ENCODE data around the gene MAPK14. TPM values are rescaled to one million over a fixed set of nuclear protein-coding genes. Genes with fewer than 3 reads are reported as not detected.

The MAPK14 gene
- total and polyA plus RNA-seq, 2 donors from 2014 or later, result 19.9 to 56.6 TPM

- H3K27me3 ChIP-seq (ENCODE audit: control insufficient read depth, insufficient read depth, low read length), result no peaks in the 10 kb centered on the region
- H3K27ac ChIP-seq (ENCODE audit: low read depth in 2 of 2, low read length in 2 of 2), result no peak overlapping the region
- peaks cover 0 to 5% (median 5%) of the 10 kb centered on the region in 3 donors for H3K4me1 ChIP-seq (ENCODE audit: control insufficient read depth in 2 of 3, insufficient read depth in 2 of 3, low read depth in 1 of 3, low read length in 3 of 3)
- no peak for TF ChIP-seq CTCF (IDR thresholded peaks at IDR 0.05; ENCODE audit: borderline replicate concordance, extremely low read depth, insufficient read depth)
- H3K9ac ChIP-seq (ENCODE audit: low read length in 3 of 3), result no peak overlapping the region
- intact Hi-C loops (cut with DNase I), result no loop called here
- H3K4me3 ChIP-seq (ENCODE audit: low read length in 3 of 3), result no peak overlapping the region
- no peaks in the 10 kb centered on the region for H3K9me3 ChIP-seq (ENCODE audit: control insufficient read depth in 2 of 3, insufficient read depth in 1 of 3, low read length in 3 of 3)
- H3K36me3 ChIP-seq (ENCODE audit: control insufficient read depth in 2 of 3, insufficient read depth in 3 of 3, low read length in 3 of 3), result peaks cover 0 to 8% (median 1%) of the 10 kb centered on the region in 3 donors
- no peak for DNase-seq
- FAIRE-seq, result no peak
Observed at GRCh38 chr6:36098253-36098919, 70.8 kb downstream of the MAPK14 start.

- Histone ChIP-seq H3K9me3 (ENCODE audit: control insufficient read depth in 2 of 3, insufficient read depth in 1 of 3, low read length in 3 of 3) (no peaks in the 10 kb centered on the region), H3K4me1 (ENCODE audit: control insufficient read depth in 2 of 3, insufficient read depth in 2 of 3, low read depth in 1 of 3, low read length in 3 of 3) (peaks cover 0 to 5% (median 5%) of the 10 kb centered on the region in 3 donors), H3K4me3 (ENCODE audit: low read length in 3 of 3) (no peak overlapping the region), H3K36me3 (ENCODE audit: control insufficient read depth in 2 of 3, insufficient read depth in 3 of 3, low read length in 3 of 3) (peaks cover 0 to 12% (median 8%) of the 10 kb centered on the region in 3 donors), H3K27me3 (ENCODE audit: control insufficient read depth, insufficient read depth, low read length) (no peaks in the 10 kb centered on the region), H3K9ac (ENCODE audit: low read length in 3 of 3) (no peak overlapping the region), H3K27ac (ENCODE audit: low read depth in 2 of 2, low read length in 2 of 2) (no peak overlapping the region)
- DNase-seq (peak in 1 of 5 donors; percentile 38), FAIRE-seq (no peak)
- no peak for TF ChIP-seq CTCF (IDR thresholded peaks at IDR 0.05; ENCODE audit: borderline replicate concordance, extremely low read depth, insufficient read depth)
- intact Hi-C loops (cut with DNase I), result no loop called here
Observed at GRCh38 chr6:36098920-36099647, 71.5 kb downstream of the MAPK14 start.

- FAIRE-seq (no peak), DNase-seq (no peak)
- Histone ChIP-seq H3K4me1 (ENCODE audit: control insufficient read depth in 2 of 3, insufficient read depth in 2 of 3, low read depth in 1 of 3, low read length in 3 of 3) (peaks cover 0 to 5% (median 5%) of the 10 kb centered on the region in 3 donors), H3K27ac (ENCODE audit: low read depth in 2 of 2, low read length in 2 of 2) (no peak overlapping the region), H3K4me3 (ENCODE audit: low read length in 3 of 3) (no peak overlapping the region), H3K9ac (ENCODE audit: low read length in 3 of 3) (no peak overlapping the region), H3K9me3 (ENCODE audit: control insufficient read depth in 2 of 3, insufficient read depth in 1 of 3, low read length in 3 of 3) (no peaks in the 10 kb centered on the region), H3K27me3 (ENCODE audit: control insufficient read depth, insufficient read depth, low read length) (no peaks in the 10 kb centered on the region), H3K36me3 (ENCODE audit: control insufficient read depth in 2 of 3, insufficient read depth in 3 of 3, low read length in 3 of 3) (peaks cover 0 to 16% (median 14%) of the 10 kb centered on the region in 3 donors)
- intact Hi-C loops (cut with DNase I), result no loop called here
- no peak for TF ChIP-seq CTCF (IDR thresholded peaks at IDR 0.05; ENCODE audit: borderline replicate concordance, extremely low read depth, insufficient read depth)
Observed at GRCh38 chr6:36099869-36100483, 72.4 kb downstream of the MAPK14 start.
